Ovary (tissue), 9 donors: Measurements from ENCODE around the gene FAH. TPM values are rescaled to one million over a fixed set of nuclear protein-coding genes. Genes with fewer than 3 reads are reported as not detected.
A peak's percentile ranks its signal among the peaks of the same experiment; 100 is the strongest.

Source experiments
- DNase-seq, 5 donors: peaks; one replicate each; pipeline ENCODE4 v3.0.0-alpha.2; 2019 to 2020
- H3K27ac ChIP-seq, 2 donors: fragments of 200-600 bp; one replicate each; pipeline versions ENCODE4 v1.5.1 to v1.8.0; 2019 to 2022
- H3K27me3 ChIP-seq: fragments of 200-600 bp; one replicate; pipeline ENCODE4 v1.8.0; 2022
- H3K36me3 ChIP-seq: fragments of 200-600 bp; sonication (generic); one replicate; pipeline ENCODE4 v1.5.1; 2019
- H3K4me1 ChIP-seq: one replicate; pipeline ENCODE4 v1.8.1; 2013; ENCODE audit warnings: mild to moderate bottlenecking, moderate library complexity; ENCODE audit not compliant: insufficient read depth
- H3K4me3 ChIP-seq: fragments of 200-600 bp; sonication (generic); one replicate; pipeline ENCODE4 v1.5.1; 2017
- H3K9me3 ChIP-seq, 2 donors: fragments of 200-600 bp in 1 of 2; sonication (generic) in 1 of 2; one replicate each; pipeline versions ENCODE4 v1.5.1 to v1.8.1; 2013 to 2019; ENCODE audit warnings: mild to moderate bottlenecking in 1 of 2, moderate library complexity in 1 of 2
- EP300 ChIP-seq: sonication (generic); formaldehyde crosslinking; IDR thresholded peaks from one replicate; pipeline ENCODE4 v1.6.1; 2017; ENCODE audit warnings: antibody characterized with exemption
- POLR2A ChIP-seq: fragments of 450-650 bp; IDR thresholded peaks from one replicate; pipeline ENCODE4 v1.6.1; 2017; ENCODE audit warnings: antibody characterized with exemption, mild to moderate bottlenecking, moderate library complexity
- WGBS, 3 donors: extraction: QIAGEN DNeasy Blood & Tissue Kit in 1 of 3; methylation state at CpG; one replicate each; pipeline versions ENCODE4 v1.1.5 to v1.1.7; 2013 to 2017; 5-methylcytosine and 5-hydroxymethylcytosine counted together
- intact Hi-C, 4 donors: fragments of 100-400 bp; cut with DNase I; formaldehyde crosslinking; loops; one replicate each; pipeline versions ENCODE4 v1.11.0 to v1.15.1; 2022 to 2023
- polyA plus RNA-seq, 2 donors: library from polyadenylated mRNA; stranded (reverse); fragments of 200-250 nt in 1 of 2; fragments of 350-450 nt in 1 of 2; fragmentation: Illumina TruSeq in 1 of 2; extraction: RNeasy Lipid Tissue Mini Kit (QIAGEN cat#74804) in 1 of 2; gene quantifications; one replicate each; pipeline ENCODE4 v1.2.3, GENCODE V29; 2013 to 2014
- total RNA-seq, 7 donors: library from RNA; depleted of rRNA in 2 of 7; stranded (reverse); fragments of >200 nt in 2 of 7; fragmentation: NEBNext Ultra II Directional in 3 of 7; extraction: Animal tissue kit (Norgen Biotek cat#: 25700) in 3 of 7; gene quantifications; one replicate each; pipeline versions ENCODE4 v1.1.0 to v1.2.4, GENCODE V29; 2016 to 2023
- TF ChIP-seq, protein P1 (sequence below), 3 donors: fragments of 450-650 bp in 2 of 3; fragments of 200-600 bp in 1 of 3; IDR thresholded peaks; one replicate each; pipeline versions ENCODE4 v1.5.1 to v1.8.0; 2016 to 2022; ENCODE audit warnings: antibody characterized with exemption in 3 of 3, mild to moderate bottlenecking in 1 of 3
- donor health status: DM: no; HTN: no; CAD: no; lungs with moderate emphysema.
- donor health status: DM: no; HTN: no; CAD: no.
- donor health status: Bipolar disorder and iron deficiency.
- donor health status: DM: yes; HTN: yes; CAD: no.
- donor health status: DM: no; HTN: no; CAD: no.
- donor health status: DM: yes; HTN: yes; CAD: no.

The FAH gene
- total and polyA plus RNA-seq, 9 donors: 19.0 to 47.2 (median 30.8) TPM

DNA sequence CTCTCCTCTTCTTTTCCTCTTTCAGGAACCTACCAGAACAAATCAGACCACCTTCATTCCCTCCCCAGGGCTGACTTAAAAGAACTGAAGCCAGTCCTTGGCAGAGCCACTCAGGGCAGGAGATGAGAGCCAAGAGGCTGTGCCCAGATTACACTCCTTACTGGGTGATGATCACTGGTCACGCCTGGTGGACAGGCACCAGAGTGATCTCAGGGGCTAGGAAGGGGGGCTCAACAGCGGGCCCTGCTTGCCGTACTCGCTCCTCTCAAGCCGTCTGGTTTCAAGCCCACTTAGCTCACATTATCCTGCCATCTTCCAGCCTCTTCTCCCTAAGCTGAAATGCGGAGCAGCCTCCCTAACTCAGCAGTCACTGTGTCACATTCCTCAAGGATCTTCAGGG is 1.7 kb upstream of the FAH start:
- intact Hi-C loops: loop anchor here in 1 of 4 donors (5.0 kb wide), 1 partner anchor 94 kb away; the partner anchor contains the start of gene ZFAND6
- no peak for DNase-seq

DNA sequence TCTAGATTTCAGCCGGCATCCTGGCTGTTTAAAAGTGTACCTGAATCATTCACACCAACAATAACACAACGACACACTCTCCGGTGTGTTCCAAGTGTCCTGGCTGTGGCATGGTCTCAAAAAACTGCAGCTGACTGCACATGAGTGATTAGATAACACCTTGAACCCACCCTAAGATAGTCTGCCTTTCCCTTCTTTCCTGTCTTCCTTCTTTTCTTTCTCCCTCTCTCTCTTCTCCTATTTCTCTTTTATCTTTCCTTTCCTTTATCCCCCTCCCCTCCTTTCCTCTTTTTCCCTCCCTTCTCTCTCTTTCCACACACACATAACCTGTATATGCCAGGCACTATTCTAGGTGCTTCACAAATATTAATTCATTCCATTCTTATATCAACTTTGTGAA is 1.2 kb upstream of the FAH start:
- peak overlapping the region in 1 of 2 donors; percentile 64 for H3K27ac ChIP-seq
- peak overlapping the region; percentile 73 for H3K4me3 ChIP-seq
- no peaks in the 10 kb centered on the region for H3K36me3 ChIP-seq
- H3K27me3 ChIP-seq: no peaks in the 10 kb centered on the region
- intact Hi-C loops: loop anchor here in 1 of 4 donors (5.0 kb wide), 1 partner anchor 94 kb away; the partner anchor contains the start of gene ZFAND6
- 55 to 64% (median 59%) methylated on average over 3 of the region's 3 CpGs for WGBS, 3 donors
- DNase-seq: no peak
- TF ChIP-seq, protein P1, sequence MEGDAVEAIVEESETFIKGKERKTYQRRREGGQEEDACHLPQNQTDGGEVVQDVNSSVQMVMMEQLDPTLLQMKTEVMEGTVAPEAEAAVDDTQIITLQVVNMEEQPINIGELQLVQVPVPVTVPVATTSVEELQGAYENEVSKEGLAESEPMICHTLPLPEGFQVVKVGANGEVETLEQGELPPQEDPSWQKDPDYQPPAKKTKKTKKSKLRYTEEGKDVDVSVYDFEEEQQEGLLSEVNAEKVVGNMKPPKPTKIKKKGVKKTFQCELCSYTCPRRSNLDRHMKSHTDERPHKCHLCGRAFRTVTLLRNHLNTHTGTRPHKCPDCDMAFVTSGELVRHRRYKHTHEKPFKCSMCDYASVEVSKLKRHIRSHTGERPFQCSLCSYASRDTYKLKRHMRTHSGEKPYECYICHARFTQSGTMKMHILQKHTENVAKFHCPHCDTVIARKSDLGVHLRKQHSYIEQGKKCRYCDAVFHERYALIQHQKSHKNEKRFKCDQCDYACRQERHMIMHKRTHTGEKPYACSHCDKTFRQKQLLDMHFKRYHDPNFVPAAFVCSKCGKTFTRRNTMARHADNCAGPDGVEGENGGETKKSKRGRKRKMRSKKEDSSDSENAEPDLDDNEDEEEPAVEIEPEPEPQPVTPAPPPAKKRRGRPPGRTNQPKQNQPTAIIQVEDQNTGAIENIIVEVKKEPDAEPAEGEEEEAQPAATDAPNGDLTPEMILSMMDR (IDR thresholded peaks at IDR 0.05): no peak
- no peak for TF ChIP-seq EP300
- H3K9me3 ChIP-seq: no peaks in the 10 kb centered on the region
- peaks cover 1% of the 10 kb centered on the region for H3K4me1 ChIP-seq

More for the DNA sequence above, 1.7 kb upstream of the FAH start:
- Histone ChIP-seq H3K27ac (no peak overlapping the region), H3K4me1 (peaks cover 1% of the 10 kb centered on the region), H3K9me3 (no peaks in the 10 kb centered on the region), H3K36me3 (no peaks in the 10 kb centered on the region), H3K4me3 (no peak overlapping the region), H3K27me3 (no peaks in the 10 kb centered on the region)
- no peak for TF ChIP-seq EP300
- TF ChIP-seq, protein P1 (IDR thresholded peaks at IDR 0.05): no peak
- no peak for TF ChIP-seq POLR2A
- WGBS, 3 donors: 82 to 85% (median 82%) methylated on average over 6 of the region's 6 CpGs

GRCh38 chr15:80152180-80152895 is 461 bp upstream of the FAH start:
- TF ChIP-seq, protein P1 (IDR thresholded peaks at IDR 0.05): no peak
- TF ChIP-seq EP300 (no peak), POLR2A (no peak)
- peak overlapping the region; percentile 47 to 88 for H3K27ac ChIP-seq
- no peaks in the 10 kb centered on the region for H3K36me3 ChIP-seq
- H3K27me3 ChIP-seq: no peaks in the 10 kb centered on the region
- peak; percentile 96 to 99 (median 98) for DNase-seq
- peak overlapping the region; percentile 73 for H3K4me3 ChIP-seq
- WGBS, 3 donors: 0 to 2% (median 1%) methylated on average over 19 to 35 of the region's 41 CpGs
- intact Hi-C loops: loop anchor here in 1 of 4 donors (5.0 kb wide), 1 partner anchor 95 kb away; the partner anchor contains the start of gene ZFAND6
- H3K4me1 ChIP-seq: peaks cover 1% of the 10 kb centered on the region
- no peaks in the 10 kb centered on the region for H3K9me3 ChIP-seq

DNA sequence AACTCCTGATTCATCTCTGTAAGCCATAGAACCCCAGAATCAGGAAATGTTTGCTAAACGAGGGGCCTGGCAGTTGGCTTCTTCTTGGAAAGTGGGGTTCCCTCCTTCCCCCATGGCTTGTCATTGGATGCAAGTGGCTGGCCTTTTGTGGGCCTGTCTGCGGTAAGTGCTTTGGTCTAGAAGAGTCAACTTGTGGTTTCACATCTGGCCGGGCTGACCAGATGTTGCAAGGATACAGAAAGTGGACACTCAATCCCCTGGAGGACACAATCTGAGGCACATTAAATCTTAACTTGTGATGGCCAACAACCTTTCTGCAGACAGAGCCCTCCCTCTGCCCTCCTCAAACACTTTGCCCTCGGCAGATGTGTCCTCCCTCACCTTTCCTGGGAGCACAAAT is 1.1 kb downstream of the FAH start:
- Histone ChIP-seq H3K4me1 (peaks cover 1% of the 10 kb centered on the region), H3K4me3 (no peak overlapping the region), H3K36me3 (no peaks in the 10 kb centered on the region), H3K27ac (no peak overlapping the region), H3K27me3 (no peaks in the 10 kb centered on the region), H3K9me3 (no peaks in the 10 kb centered on the region)
- no peak for DNase-seq
- no peak for TF ChIP-seq POLR2A
- TF ChIP-seq, protein P1 (IDR thresholded peaks at IDR 0.05): no peak
- TF ChIP-seq EP300: no peak
- 67 to 86% (median 79%) methylated on average over 4 of the region's 4 CpGs for WGBS, 3 donors
- intact Hi-C loops: loop anchor here in 1 of 4 donors (5.0 kb wide), 1 partner anchor 97 kb away; the partner anchor contains the start of gene ZFAND6
